ENCODE measurements around the gene GCA. TPM values are rescaled to one million over a fixed set of nuclear protein-coding genes. Genes with fewer than 3 reads are reported as not detected.

Gene GCA
- total RNA-seq, 2 experiments from 2014 or later: 3.9 to 5.0 TPM

- Histone ChIP-seq H3K36me3 (ENCODE audit: insufficient read depth, low read length) (no peaks in the 10 kb centered on the region), H3K27me3 (ENCODE audit: control insufficient read depth in 1 of 2, insufficient read depth in 2 of 2, low read length in 2 of 2) (no peaks in the 10 kb centered on the region), H3K4me1 (ENCODE audit: insufficient read depth, low read length) (no peaks in the 10 kb centered on the region), H3K9me3 (ENCODE audit: control insufficient read depth in 1 of 2, insufficient read depth in 1 of 2, low read length in 2 of 2) (peaks cover 0 to 3% of the 10 kb centered on the region in 2 experiments), H3K27ac (ENCODE audit: low read depth in 1 of 2, low read length in 2 of 2) (no peak overlapping the region), H3K4me3 (ENCODE audit: low read length) (no peak overlapping the region)
- Mint-ChIP-seq H3K27me3 (no peaks in the 10 kb centered on the region), H3K4me3 (no peak overlapping the region), H3K27ac (no peak overlapping the region), H3K9me3 (no peaks in the 10 kb centered on the region), H3K4me1 (ENCODE audit: low read depth) (no peaks in the 10 kb centered on the region), H3K36me3 (ENCODE audit: low read depth) (no peaks in the 10 kb centered on the region)
- DNase-seq: no peak
- ChIA-PET CTCF (no interaction called here), POLR2A (no interaction called here)
- intact Hi-C loops (cut with DNase I, micrococcal nuclease): no loop called here
- ATAC-seq (ENCODE audit: poor library complexity): no peak
- TF ChIP-seq CTCF (IDR thresholded peaks at IDR 0.05): no peak
These were observed 16.1 kb upstream of the GCA start for GRCh38 chr2:162327806-162328205.

GRCh38 chr2:162328424-162329157 lies 15.3 kb upstream of the GCA start:
- Mint-ChIP-seq H3K4me3 (no peak overlapping the region), H3K4me1 (ENCODE audit: low read depth) (no peaks in the 10 kb centered on the region), H3K9me3 (no peaks in the 10 kb centered on the region), H3K27me3 (no peaks in the 10 kb centered on the region), H3K36me3 (ENCODE audit: low read depth) (no peaks in the 10 kb centered on the region), H3K27ac (no peak overlapping the region)
- Histone ChIP-seq H3K27me3 (ENCODE audit: control insufficient read depth in 1 of 2, insufficient read depth in 2 of 2, low read length in 2 of 2) (no peaks in the 10 kb centered on the region), H3K36me3 (ENCODE audit: insufficient read depth, low read length) (no peaks in the 10 kb centered on the region), H3K4me1 (ENCODE audit: insufficient read depth, low read length) (no peaks in the 10 kb centered on the region), H3K4me3 (ENCODE audit: low read length) (no peak overlapping the region), H3K9me3 (ENCODE audit: control insufficient read depth in 1 of 2, insufficient read depth in 1 of 2, low read length in 2 of 2) (peaks cover 0 to 3% of the 10 kb centered on the region in 2 experiments), H3K27ac (ENCODE audit: low read depth in 1 of 2, low read length in 2 of 2) (no peak overlapping the region)
- TF ChIP-seq CTCF (IDR thresholded peaks at IDR 0.05): no peak
- ChIA-PET POLR2A (interaction anchor here (1.0 kb wide), 1 partner anchor 11 kb away, joined by 3 read pairs; no protein-coding TSS in a partner anchor), CTCF (interaction anchor here (1.6 kb wide), 1 partner anchor 12 kb away, joined by 5 read pairs; no protein-coding TSS in a partner anchor)
- ATAC-seq (ENCODE audit: poor library complexity) (no peak), DNase-seq (no peak)
- intact Hi-C loops (cut with DNase I, micrococcal nuclease): no loop called here

- Mint-ChIP-seq H3K27ac (no peak overlapping the region), H3K9me3 (no peaks in the 10 kb centered on the region), H3K27me3 (no peaks in the 10 kb centered on the region), H3K36me3 (ENCODE audit: low read depth) (no peaks in the 10 kb centered on the region), H3K4me1 (ENCODE audit: low read depth) (no peaks in the 10 kb centered on the region), H3K4me3 (no peak overlapping the region)
- H3K4me3 ChIP-seq (ENCODE audit: low read length): no peak overlapping the region
- CTCF ChIA-PET: no interaction called here
- no peak for DNase-seq
- no peaks in the 10 kb centered on the region for H3K36me3 ChIP-seq (ENCODE audit: insufficient read depth, low read length)
- POLR2A ChIA-PET: no interaction called here
- H3K27ac ChIP-seq (ENCODE audit: low read depth in 1 of 2, low read length in 2 of 2): no peak overlapping the region
- H3K27me3 ChIP-seq (ENCODE audit: control insufficient read depth in 1 of 2, insufficient read depth in 2 of 2, low read length in 2 of 2): no peaks in the 10 kb centered on the region
- no peaks in the 10 kb centered on the region for H3K4me1 ChIP-seq (ENCODE audit: insufficient read depth, low read length)
- intact Hi-C loops (cut with DNase I, micrococcal nuclease): no loop called here
- no peak for ATAC-seq (ENCODE audit: poor library complexity)
- peaks cover 0 to 3% of the 10 kb centered on the region in 2 experiments for H3K9me3 ChIP-seq (ENCODE audit: control insufficient read depth in 1 of 2, insufficient read depth in 1 of 2, low read length in 2 of 2)
- TF ChIP-seq CTCF (IDR thresholded peaks at IDR 0.05): no peak
These were observed 13.1 kb upstream of the GCA start for GRCh38 chr2:162330881-162331280.

All from CD4-positive, alpha-beta T cell (primary cell).